ENCODE data around the gene MYBPH. TPM values are rescaled to one million over a fixed set of nuclear protein-coding genes. Genes with fewer than 3 reads are reported as not detected.

The MYBPH gene
- total and polyA plus RNA-seq, 2 donors (not counting 3 experiments of a cell fraction or from before 2014, with no cell fraction given), result not detected

DNA sequence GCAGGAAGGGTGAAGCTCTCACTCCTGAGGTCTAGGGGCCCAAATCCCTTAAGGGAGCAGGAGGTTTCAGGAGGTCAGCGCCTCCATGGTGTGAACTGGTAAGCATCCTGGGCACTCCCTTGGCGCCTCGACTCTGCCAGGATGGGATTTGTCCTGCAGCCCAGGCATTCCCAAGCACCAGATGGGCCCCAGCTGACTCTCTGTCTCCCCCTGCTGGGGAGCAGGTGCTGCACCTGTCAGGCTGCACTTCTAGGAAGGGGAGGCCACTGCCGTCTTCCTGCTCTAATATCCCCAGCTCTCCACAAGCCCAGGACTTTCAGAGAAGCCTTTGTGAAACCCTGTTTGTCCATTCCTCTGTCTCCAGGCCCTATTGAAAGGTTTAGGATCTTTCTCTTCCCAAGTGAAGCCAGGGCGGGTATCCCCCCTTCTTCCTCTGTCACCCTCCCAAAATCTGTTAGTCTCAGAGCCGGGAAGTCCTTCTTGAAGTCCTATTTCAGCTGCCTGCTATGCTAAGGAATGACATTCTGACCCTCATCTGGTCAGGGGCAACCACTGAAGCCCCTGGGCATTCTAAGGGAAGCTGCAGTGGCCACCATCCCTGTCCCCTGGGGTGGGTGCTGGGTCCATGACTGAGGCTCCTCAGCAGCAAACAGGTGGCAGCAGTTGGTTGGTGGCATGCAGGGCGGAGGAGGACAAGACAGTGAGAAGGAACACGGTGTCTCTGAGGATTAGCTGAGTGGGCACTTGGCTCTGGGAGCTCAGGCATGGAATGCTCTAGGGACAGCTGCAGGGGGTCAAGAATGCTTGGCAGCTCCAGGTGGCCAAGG is 3.2 kb downstream of the MYBPH start:
- no peaks in the 10 kb centered on the region for H3K27me3 ChIP-seq (ENCODE audit: control insufficient read depth in 2 of 2, insufficient read depth in 2 of 2, low read length in 2 of 2)
- peak; percentile 51 for DNase-seq (ENCODE audit: low read depth, low spot score)
- POLR2A ChIA-PET, result interaction anchor here (1.6 kb wide), 1 partner anchor 55 kb away, joined by 3 read pairs; no protein-coding TSS in a partner anchor
- no peak overlapping the region for H3K4me2 ChIP-seq (ENCODE audit: insufficient read depth, low read length)
- H3K4me1 ChIP-seq (ENCODE audit: control insufficient read depth, extremely low read depth, insufficient read depth, low read length), result no peaks in the 10 kb centered on the region
- H3K9me3 ChIP-seq (replicated peaks; ENCODE audit: control insufficient read depth, insufficient read depth, low read length), result no peaks in the 10 kb centered on the region
- dilution Hi-C loops (cut with MboI; ENCODE audit: extremely low pct_ligation_motif_present, low sequenced_read_pairs), result no loop called here
- H3K4me3 ChIP-seq (replicated peaks in 1 of 3; ENCODE audit: insufficient read depth in 1 of 3, low read depth in 1 of 3, low read length in 3 of 3), result no peak overlapping the region
- peak; percentile 18 for FAIRE-seq
- intact Hi-C loops (cut with micrococcal nuclease), result loop anchor here (1.0 kb wide), 3 partner anchors 44 to 133 kb away; no protein-coding TSS in a partner anchor
- H3K79me2 ChIP-seq (ENCODE audit: control insufficient read depth, insufficient read depth, low read length), result no peaks in the 10 kb centered on the region
- H3K9me1 ChIP-seq (replicated peaks; ENCODE audit: control insufficient read depth, extremely low read depth, insufficient read depth, low read length), result no peaks in the 10 kb centered on the region
- no peaks in the 10 kb centered on the region for H4K20me1 ChIP-seq (replicated peaks; ENCODE audit: control insufficient read depth, extremely low read depth, insufficient read depth, low read length)
- no peak overlapping the region for H2AFZ ChIP-seq (ENCODE audit: low read depth, low read length)
- no peak for TF ChIP-seq GATA2 (IDR thresholded peaks at IDR 0.05; ENCODE audit: insufficient read depth, insufficient read length, low read depth, low read length)
- no peak for TF ChIP-seq EZH2 (IDR thresholded peaks at IDR 0.05; ENCODE audit: borderline replicate concordance, low read depth, low read length, severe bottlenecking)
- TF ChIP-seq, protein P1, sequence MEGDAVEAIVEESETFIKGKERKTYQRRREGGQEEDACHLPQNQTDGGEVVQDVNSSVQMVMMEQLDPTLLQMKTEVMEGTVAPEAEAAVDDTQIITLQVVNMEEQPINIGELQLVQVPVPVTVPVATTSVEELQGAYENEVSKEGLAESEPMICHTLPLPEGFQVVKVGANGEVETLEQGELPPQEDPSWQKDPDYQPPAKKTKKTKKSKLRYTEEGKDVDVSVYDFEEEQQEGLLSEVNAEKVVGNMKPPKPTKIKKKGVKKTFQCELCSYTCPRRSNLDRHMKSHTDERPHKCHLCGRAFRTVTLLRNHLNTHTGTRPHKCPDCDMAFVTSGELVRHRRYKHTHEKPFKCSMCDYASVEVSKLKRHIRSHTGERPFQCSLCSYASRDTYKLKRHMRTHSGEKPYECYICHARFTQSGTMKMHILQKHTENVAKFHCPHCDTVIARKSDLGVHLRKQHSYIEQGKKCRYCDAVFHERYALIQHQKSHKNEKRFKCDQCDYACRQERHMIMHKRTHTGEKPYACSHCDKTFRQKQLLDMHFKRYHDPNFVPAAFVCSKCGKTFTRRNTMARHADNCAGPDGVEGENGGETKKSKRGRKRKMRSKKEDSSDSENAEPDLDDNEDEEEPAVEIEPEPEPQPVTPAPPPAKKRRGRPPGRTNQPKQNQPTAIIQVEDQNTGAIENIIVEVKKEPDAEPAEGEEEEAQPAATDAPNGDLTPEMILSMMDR (IDR thresholded peaks at IDR 0.05; ENCODE audit: extremely low read depth in 1 of 2, insufficient read depth in 1 of 2, low read depth in 1 of 2, low read length in 2 of 2), result peak; percentile 84 to 96
- H3K36me3 ChIP-seq (ENCODE audit: control insufficient read depth in 2 of 2, extremely low read depth in 1 of 2, insufficient read depth in 2 of 2, low read length in 2 of 2), result no peaks in the 10 kb centered on the region
- CTCF ChIA-PET, result interaction anchor here (0.9 to 6.6 kb wide), 33 partner anchors 10 to 136 kb away, joined by 3 to 317 read pairs (median 7); partner anchors contain the start of gene ADORA1
- BruUV-seq (replicated peaks), result no TSS peak
- H3K27ac ChIP-seq (ENCODE audit: insufficient read depth, low read depth, low read length), result no peak overlapping the region
- H3K9ac ChIP-seq (replicated peaks; ENCODE audit: extremely low read depth, insufficient read depth, low read length), result no peak overlapping the region

Data from endothelial cell of umbilical vein (primary cell).